ACHN (cell line): ENCODE results near the gene OSBPL2.

Experiments used
- DNase-seq: peaks from one replicate; pipeline ENCODE4 v3.0.0-alpha.2; 2015
- in situ Hi-C: cut with HindIII; loops from 2 replicates; pipeline ENCODE4 v1.10.0; 2017; ENCODE audit warnings: low sequenced_read_pairs, low pct_ligation_motif_present, low pct_unique_long_range_greater_than_20kb

The OSBPL2 gene

GRCh38 chr20:62203378-62204030 lies 34.8 kb upstream of the OSBPL2 start:
- in situ Hi-C loops, result no loop called here
- DNase-seq, result no peak

DNA sequence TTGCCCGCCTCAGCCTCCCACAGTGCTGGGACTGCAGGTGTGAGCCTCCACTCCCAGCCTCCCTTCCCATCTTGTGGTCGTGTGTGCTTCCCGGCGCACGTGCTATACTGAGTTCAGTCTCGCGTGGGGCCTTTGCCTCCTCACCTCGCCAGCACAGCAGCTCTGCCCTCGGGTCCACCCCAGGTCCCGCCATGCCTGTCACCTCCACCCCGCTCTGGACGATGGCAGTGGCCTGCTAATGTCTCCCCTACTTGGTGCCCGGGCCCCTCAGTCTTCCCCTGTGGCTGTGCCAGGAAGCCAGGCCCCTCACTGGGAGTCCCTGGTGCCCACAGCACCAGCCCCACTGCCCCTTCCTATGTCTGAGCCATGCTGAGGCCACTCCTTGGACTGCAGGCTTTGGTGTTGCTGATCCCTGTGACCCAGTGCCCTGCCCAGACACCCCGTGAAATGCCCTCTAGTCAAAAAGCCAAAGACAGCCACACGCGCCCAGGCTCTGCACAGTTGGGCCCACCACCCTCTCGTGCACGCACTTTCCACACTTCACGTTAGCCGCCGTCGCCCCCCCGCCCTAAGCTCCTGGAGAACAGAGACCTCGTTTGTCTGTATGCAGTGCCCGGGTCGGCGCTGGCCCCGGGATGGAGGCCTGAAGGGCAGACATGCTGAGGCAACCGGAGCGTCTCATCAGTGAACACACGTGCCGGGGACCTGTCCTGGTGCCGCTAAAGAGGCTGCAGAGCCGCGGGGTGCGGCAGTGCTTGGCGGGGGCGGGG lies 32.5 kb upstream of the OSBPL2 start:
- no peak for DNase-seq
- in situ Hi-C loops, result no loop called here

DNA sequence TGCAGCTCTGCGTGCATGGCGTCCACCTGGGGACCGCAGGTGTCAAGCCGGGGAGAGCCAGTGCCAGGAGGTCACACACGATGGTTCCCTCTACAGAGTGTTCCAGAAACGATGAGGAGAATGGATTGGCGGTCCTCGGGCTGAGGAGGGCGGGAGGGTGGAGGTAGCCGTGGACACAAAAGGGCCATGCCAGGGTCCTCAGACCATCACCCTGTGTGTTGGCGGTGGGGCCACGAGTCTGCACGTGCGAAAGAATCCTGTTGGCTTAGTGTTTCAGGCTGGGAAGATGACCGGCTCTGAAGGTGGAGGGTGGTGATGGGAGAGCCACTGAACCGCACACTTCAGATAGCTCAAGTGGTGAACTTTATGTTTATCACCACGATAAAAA lies 31.9 kb upstream of the OSBPL2 start:
- no peak for DNase-seq
- in situ Hi-C loops, result no loop called here

DNA sequence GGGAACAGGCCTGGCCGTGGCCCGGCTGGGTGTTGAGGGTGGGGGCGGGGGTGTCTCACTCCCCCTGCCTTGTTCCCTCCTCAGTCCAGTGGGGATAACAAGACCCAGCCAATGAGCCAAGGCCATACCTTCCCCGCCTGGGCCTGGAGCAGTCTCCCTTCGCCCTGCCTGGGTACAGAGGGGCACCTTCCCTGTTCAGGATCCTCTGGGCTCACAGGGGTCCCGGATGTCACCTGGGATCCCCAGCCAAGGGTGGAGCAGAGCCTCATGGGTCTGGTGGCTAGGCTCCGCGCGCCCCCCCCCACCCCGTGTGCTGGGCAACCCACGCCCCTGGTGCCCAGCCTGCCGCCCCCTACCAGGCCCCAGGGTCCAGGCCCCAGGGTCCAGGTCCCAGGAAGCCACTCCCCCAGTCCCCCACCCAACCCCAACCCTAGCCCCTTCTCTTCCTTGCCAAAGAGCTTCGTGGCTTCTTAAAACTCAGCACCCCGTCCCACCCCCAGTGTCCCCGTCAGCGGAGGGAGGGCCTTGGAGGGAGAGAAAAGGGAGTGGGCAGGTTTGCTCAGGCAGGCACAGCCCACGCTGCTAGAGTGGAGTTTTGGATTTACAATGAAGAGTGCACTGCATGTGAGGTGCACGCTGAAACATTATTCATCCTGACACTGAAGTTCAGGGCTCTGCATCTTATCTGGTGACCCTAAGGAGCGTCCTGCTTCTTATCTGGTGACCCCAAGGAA lies 30.1 kb upstream of the OSBPL2 start:
- no peak for DNase-seq
- in situ Hi-C loops, result no loop called here

- DNase-seq, result no peak
- in situ Hi-C loops, result no loop called here
Measured at GRCh38 chr20:62208795-62209755, 29.2 kb upstream of the OSBPL2 start.

DNA sequence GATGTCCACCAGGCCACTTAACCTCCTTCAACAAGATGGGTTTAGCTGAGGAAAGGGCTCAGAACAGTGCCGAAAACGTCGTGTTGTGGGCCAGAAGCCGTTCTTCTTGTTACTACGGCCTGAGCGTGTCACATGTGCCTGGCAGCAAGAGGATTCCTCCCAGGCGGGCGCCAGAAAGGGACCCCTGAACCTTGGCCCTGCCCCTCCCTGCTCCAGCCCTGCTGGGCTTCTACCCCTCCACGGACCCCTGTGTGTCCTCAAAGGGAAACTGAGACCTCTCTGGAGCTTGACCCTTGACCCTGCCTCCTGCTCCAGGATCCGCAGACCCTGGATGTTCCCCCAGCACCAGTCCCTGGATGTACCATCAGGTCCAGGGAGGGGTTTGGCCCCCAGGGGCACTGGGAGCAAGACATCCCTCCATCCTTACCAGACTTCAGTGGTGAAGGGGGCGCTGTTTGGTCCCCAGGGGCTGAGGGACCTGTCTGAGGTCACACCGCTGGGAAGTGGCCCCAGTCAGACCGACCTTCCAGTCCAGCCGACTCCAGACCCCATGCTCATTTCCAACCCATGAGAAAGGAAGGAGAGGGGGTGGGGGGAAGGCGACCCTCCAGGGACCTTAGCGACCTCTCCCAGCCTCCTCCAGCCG lies 28.3 kb upstream of the OSBPL2 start:
- in situ Hi-C loops, result no loop called here
- no peak for DNase-seq

DNA sequence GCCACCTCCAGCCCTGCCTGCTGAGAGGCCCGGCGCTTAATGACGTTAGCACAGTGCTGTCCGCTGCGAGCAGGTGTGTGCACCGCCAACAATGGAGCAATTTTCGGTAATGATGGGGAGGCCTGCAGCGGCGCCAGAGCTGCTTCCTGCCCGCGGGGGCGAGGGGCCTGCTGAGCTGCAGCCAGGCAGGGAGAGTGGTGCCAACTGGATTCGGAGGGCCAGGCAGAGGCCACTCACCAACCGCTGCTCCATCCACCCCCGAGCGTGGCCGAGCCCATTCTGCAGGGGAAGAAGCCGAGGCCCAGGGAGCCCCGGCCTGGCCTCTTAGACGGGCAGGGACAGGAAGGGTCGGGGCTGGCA lies 27.8 kb upstream of the OSBPL2 start:
- in situ Hi-C loops, result no loop called here
- DNase-seq, result no peak

DNA sequence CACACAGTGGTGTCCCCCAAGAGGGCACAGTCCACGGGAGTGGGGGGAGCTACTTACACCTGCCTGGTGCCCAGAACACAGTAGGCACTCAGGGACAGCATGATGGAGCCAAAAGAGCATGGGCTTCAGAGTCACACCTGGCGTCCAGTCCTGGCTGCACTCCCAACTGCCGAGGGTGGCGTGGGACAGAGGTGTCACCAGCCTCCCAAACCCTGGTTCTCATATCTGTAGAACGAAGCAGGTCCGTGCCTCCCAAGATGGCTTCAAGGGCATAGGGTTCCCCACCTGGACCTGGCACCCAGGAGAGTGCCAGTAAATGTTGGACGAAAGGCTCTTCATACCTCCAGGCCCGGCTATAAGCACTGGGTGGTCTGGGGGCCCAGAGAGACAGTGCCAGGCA lies 27.1 kb upstream of the OSBPL2 start:
- DNase-seq, result no peak
- in situ Hi-C loops, result no loop called here

GRCh38 chr20:62211769-62212288 lies 26.5 kb upstream of the OSBPL2 start:
- in situ Hi-C loops, result no loop called here
- no peak for DNase-seq

- in situ Hi-C loops, result no loop called here
- DNase-seq, result no peak
Measured at GRCh38 chr20:62212299-62212698, 26.0 kb upstream of the OSBPL2 start.

- DNase-seq, result no peak
- in situ Hi-C loops, result no loop called here
Measured at GRCh38 chr20:62214067-62214466, 24.3 kb upstream of the OSBPL2 start.

- DNase-seq, result no peak
- in situ Hi-C loops, result no loop called here
Measured at GRCh38 chr20:62215020-62215990, 23.0 kb upstream of the OSBPL2 start.

- in situ Hi-C loops, result no loop called here
- no peak for DNase-seq
Measured at GRCh38 chr20:62215991-62216635, 22.2 kb upstream of the OSBPL2 start.

GRCh38 chr20:62216636-62217566 lies 21.4 kb upstream of the OSBPL2 start:
- in situ Hi-C loops, result no loop called here
- DNase-seq, result no peak

DNA sequence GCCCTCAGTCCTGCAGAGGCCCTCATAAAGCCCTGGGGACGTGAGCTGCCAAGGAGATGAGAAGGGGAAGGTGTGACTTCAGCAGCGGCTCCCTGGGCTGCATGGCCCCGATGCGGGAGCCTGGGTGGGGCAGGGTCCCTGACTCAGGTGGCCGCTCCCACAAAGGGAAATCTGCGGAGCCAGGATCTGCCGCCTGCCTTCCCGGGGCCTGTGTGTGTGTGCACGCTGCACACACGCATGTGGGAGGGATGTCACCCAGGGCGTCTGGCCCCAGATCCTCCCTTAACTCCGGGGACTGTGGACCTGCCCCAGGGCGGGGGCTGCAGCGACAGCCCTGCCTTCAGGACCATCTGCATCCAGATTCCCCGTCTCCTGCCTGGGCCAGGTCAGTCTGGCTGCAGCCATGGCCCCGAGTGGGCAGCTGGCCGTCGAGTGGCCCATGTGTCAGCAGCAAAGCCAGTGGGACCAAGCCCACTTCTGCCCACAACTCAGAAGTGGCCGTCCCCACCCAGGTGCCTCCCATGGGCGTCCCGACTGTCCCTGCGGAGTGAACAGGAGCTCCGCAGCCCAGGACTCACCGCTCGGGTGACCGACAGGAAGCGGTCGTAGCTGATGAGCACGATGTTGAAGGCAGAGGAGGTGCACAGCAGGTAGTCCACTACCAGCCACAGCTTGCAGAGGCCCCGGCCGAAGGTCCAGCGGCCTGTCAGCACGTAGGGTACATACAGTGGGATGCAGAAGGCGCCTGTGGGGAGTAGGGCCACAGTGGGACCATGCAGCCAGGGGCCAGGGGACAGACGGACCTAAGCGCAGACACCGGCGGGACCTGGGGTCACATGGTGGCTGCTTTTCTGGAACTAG lies 20.2 kb upstream of the OSBPL2 start:
- in situ Hi-C loops, result no loop called here
- DNase-seq, result no peak
